Neuronal stem cell (in vitro differentiated cells): ENCODE data around the gene ACTC1.
"Not testable (repeated sequence)": the region's sequence is repeated elsewhere in the genome, so short reads cannot be mapped to it uniquely, and the experiment has no call there.

Source experiments
- DNase-seq: peaks from one replicate; pipeline ENCODE4 v3.0.0-alpha.2; 2013; ENCODE audit warnings: low spot score
- H2AFZ ChIP-seq: one replicate; pipeline ENCODE4 v1.6.1; 2013; ENCODE audit warnings: mild to moderate bottlenecking, low read length, inconsistent platforms
- H2AK5ac ChIP-seq: 2 replicates; pipeline ENCODE4 v1.6.1; 2013; ENCODE audit warnings: low read depth, mild to moderate bottlenecking, inconsistent platforms, low read length, moderate library complexity, mixed read lengths
- H2BK120ac ChIP-seq: 2 replicates; pipeline ENCODE4 v1.6.1; 2013; ENCODE audit warnings: low read depth, mild to moderate bottlenecking, inconsistent platforms, low read length, moderate library complexity, mixed read lengths
- H2BK12ac ChIP-seq: one replicate; pipeline ENCODE4 v1.6.1; 2013; ENCODE audit warnings: low read length, inconsistent platforms
- H2BK15ac ChIP-seq: 2 replicates; pipeline ENCODE4 v1.6.1; 2013; ENCODE audit warnings: mild to moderate bottlenecking, low read length, inconsistent platforms, mixed read lengths
- H2BK5ac ChIP-seq: one replicate; pipeline ENCODE4 v1.6.1; 2013; ENCODE audit warnings: inconsistent platforms, mild to moderate bottlenecking, low read length, moderate library complexity
- H3K14ac ChIP-seq: one replicate; pipeline ENCODE4 v1.6.1; 2013; ENCODE audit warnings: low read length, inconsistent platforms
- H3K18ac ChIP-seq: 2 replicates; pipeline ENCODE4 v1.6.1; 2013; ENCODE audit warnings: low read length, inconsistent platforms
- H3K23ac ChIP-seq: 2 replicates; pipeline ENCODE4 v1.6.1; 2013; ENCODE audit warnings: low read depth, mild to moderate bottlenecking, mixed read lengths, low read length, inconsistent platforms; ENCODE audit not compliant: poor library complexity
- H3K27ac ChIP-seq: replicated peaks from 3 replicates; pipeline ENCODE4 v1.5.1; 2013; ENCODE audit warnings: low read length, inconsistent platforms
- H3K27me3 ChIP-seq, 3 experiments: 2 replicates each; pipeline ENCODE4 v1.6.1; 2013; ENCODE audit warnings: low read length in 3 of 3, mild to moderate bottlenecking in 2 of 3, inconsistent platforms in 1 of 3, low read depth in 1 of 3, mixed read lengths in 1 of 3, moderate library complexity in 1 of 3; ENCODE audit not compliant: control insufficient read depth in 3 of 3, insufficient read depth in 3 of 3
- H3K36me3 ChIP-seq, 2 donors: replicated peaks in 1 of 2; 2 replicates each; pipeline ENCODE4 v1.6.1; 2013; ENCODE audit warnings: low read length in 2 of 2; ENCODE audit not compliant: control insufficient read depth in 2 of 2, insufficient read depth in 2 of 2
- H3K4ac ChIP-seq: 2 replicates; pipeline ENCODE4 v1.6.1; 2013; ENCODE audit warnings: inconsistent platforms, mild to moderate bottlenecking, low read length, moderate library complexity
- H3K4me1 ChIP-seq, 2 donors: 1 replicate in 1 of 2; 2 replicates in 1 of 2; pipeline ENCODE4 v1.6.1; 2013; ENCODE audit warnings: low read length in 2 of 2, low read depth in 1 of 2; ENCODE audit not compliant: control insufficient read depth in 2 of 2, insufficient read depth in 1 of 2
- H3K4me2 ChIP-seq: one replicate; pipeline ENCODE4 v1.6.1; 2013; ENCODE audit warnings: mild to moderate bottlenecking, low read length, inconsistent platforms; ENCODE audit not compliant: insufficient read depth, poor library complexity, severe bottlenecking
- H3K4me3 ChIP-seq, 2 donors: 2 replicates each; pipeline ENCODE4 v1.5.1; 2013; ENCODE audit warnings: low read length in 2 of 2, mild to moderate bottlenecking in 2 of 2, inconsistent platforms in 1 of 2, moderate library complexity in 1 of 2
- H3K79me1 ChIP-seq: one replicate; pipeline ENCODE4 v1.6.1; 2013; ENCODE audit warnings: low read depth, mild to moderate bottlenecking, inconsistent platforms, low read length, moderate library complexity
- H3K9ac ChIP-seq: one replicate; pipeline ENCODE4 v1.6.1; 2013; ENCODE audit warnings: mild to moderate bottlenecking, low read depth, low read length, inconsistent platforms; ENCODE audit not compliant: poor library complexity
- H3K9me3 ChIP-seq, 2 donors: replicated peaks in 1 of 2; 2 replicates each; pipeline versions ENCODE3 to v1.6.1; 2013; ENCODE audit warnings: low read length in 2 of 2, mild to moderate bottlenecking in 2 of 2, inconsistent platforms in 1 of 2, low read depth in 1 of 2, mixed read lengths in 1 of 2, moderate library complexity in 1 of 2; ENCODE audit not compliant: control insufficient read depth in 2 of 2, insufficient read depth in 1 of 2
- H4K8ac ChIP-seq: one replicate; pipeline ENCODE4 v1.6.1; 2013; ENCODE audit warnings: low read depth, mild to moderate bottlenecking, inconsistent platforms, low read length, moderate library complexity
- H4K91ac ChIP-seq: one replicate; pipeline ENCODE4 v1.6.1; 2013; ENCODE audit warnings: low read length, low read depth, mild to moderate bottlenecking, inconsistent platforms; ENCODE audit not compliant: poor library complexity
- WGBS, 2 donors: extraction: QIAGEN DNeasy Blood & Tissue Kit; methylation state at CpG; one replicate each; pipeline ENCODE4 v1.1.7; 2013; ENCODE audit warnings: missing lambda C conversion rate in 2 of 2, mixed read lengths in 1 of 2; ENCODE audit not compliant: insufficient read length in 2 of 2, insufficient replicate concordance in 1 of 2; ENCODE audit errors: extremely low coverage in 2 of 2; 5-methylcytosine and 5-hydroxymethylcytosine counted together

Gene ACTC1

DNA sequence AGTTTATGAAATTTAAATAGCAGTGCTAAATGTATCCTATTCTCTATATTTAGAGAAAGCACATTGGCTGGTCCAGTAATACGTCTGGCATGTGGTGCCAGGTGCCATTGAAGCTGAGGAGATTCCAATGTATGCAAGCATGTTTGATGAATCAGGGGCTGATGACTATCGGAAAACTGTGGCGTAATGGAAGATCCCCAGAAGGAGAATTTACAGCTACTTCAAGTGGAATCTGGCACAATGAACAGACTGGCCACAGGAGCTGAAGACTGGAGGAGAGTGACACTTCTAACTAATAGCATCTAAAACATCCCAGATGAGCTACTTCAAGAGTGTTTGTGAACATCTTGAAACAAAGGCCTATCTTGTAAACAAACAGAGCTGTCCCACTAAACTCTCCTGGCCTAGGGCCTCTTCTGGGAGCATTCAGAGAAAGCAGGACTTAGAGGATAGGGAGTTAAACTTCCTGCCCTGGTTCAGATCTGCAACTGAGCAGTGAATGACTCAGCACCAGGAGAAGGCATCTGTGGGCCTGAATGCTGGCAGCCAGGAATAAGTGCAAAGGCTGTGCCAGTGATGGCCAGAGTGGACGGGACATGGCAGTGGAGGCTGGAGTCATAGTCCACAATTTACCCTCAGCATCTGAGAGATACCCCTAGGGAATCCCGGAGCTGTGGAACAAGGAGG, 15.2 kb upstream of the ACTC1 start:
- Histone ChIP-seq H3K4me1 (no peaks in the 10 kb centered on the region), H2BK12ac (no peak overlapping the region), H2BK5ac (no peak overlapping the region), H4K91ac (no peak overlapping the region), H4K8ac (no peak overlapping the region), H3K9me3 (peaks cover 0 to 2% of the 10 kb centered on the region in 2 donors), H2AK5ac (no peak overlapping the region), H3K27me3 (peaks cover 0 to 7% (median 0%) of the 10 kb centered on the region in 3 experiments), H3K23ac (no peak overlapping the region), H3K36me3 (no peaks in the 10 kb centered on the region), H3K9ac (no peak overlapping the region), H3K27ac (no peak overlapping the region), H2AFZ (no peak overlapping the region), H3K4me3 (no peak overlapping the region), H3K4ac (no peak overlapping the region), H3K18ac (no peak overlapping the region), H3K79me1 (no peaks in the 10 kb centered on the region), H3K4me2 (no peak overlapping the region), H3K14ac (no peak overlapping the region), H2BK120ac (no peak overlapping the region), H2BK15ac (no peak overlapping the region)
- no CpG with 5 or more reads among the region's 5 CpGs for WGBS, 2 donors
- no peak for DNase-seq

- Histone ChIP-seq H3K79me1 (no peaks in the 10 kb centered on the region), H3K4ac (no peak overlapping the region), H3K27ac (no peak overlapping the region), H3K36me3 (no peaks in the 10 kb centered on the region), H3K4me2 (no peak overlapping the region), H3K23ac (no peak overlapping the region), H3K18ac (no peak overlapping the region), H3K9ac (no peak overlapping the region), H4K91ac (no peak overlapping the region), H2AFZ (no peak overlapping the region), H3K4me3 (no peak overlapping the region), H3K4me1 (no peaks in the 10 kb centered on the region), H2AK5ac (no peak overlapping the region), H3K14ac (no peak overlapping the region), H2BK120ac (no peak overlapping the region), H2BK12ac (no peak overlapping the region), H2BK15ac (no peak overlapping the region), H2BK5ac (no peak overlapping the region), H4K8ac (no peak overlapping the region), H3K27me3 (peaks cover 0 to 13% (median 0%) of the 10 kb centered on the region in 3 experiments), H3K9me3 (peaks cover 0 to 2% of the 10 kb centered on the region in 2 donors)
- no CpG with 5 or more reads among the region's 3 CpGs for WGBS, 2 donors
- no peak for DNase-seq
These were observed 13.8 kb upstream of the ACTC1 start for GRCh38 chr15:34809186-34809585.

GRCh38 chr15:34808016-34808415, 12.7 kb upstream of the ACTC1 start:
- WGBS, 2 donors = no CpG with 5 or more reads among the region's 3 CpGs
- H3K4me3 ChIP-seq = no peak overlapping the region
- H3K36me3 ChIP-seq = no peaks in the 10 kb centered on the region
- H3K27me3 ChIP-seq = peaks cover 0 to 15% (median 0%) of the 10 kb centered on the region in 3 experiments
- no peak overlapping the region for H2AK5ac ChIP-seq
- H2BK120ac ChIP-seq = no peak overlapping the region
- DNase-seq = no peak
- no peak overlapping the region for H3K18ac ChIP-seq
- H3K4me2 ChIP-seq = no peak overlapping the region
- H3K4ac ChIP-seq = no peak overlapping the region
- H3K79me1 ChIP-seq = no peaks in the 10 kb centered on the region
- no peak overlapping the region for H3K23ac ChIP-seq
- H2BK15ac ChIP-seq = no peak overlapping the region
- peaks cover 0 to 2% of the 10 kb centered on the region in 2 donors for H3K9me3 ChIP-seq
- H3K14ac ChIP-seq = no peak overlapping the region
- no peak overlapping the region for H2BK12ac ChIP-seq
- H2BK5ac ChIP-seq = no peak overlapping the region
- H2AFZ ChIP-seq = no peak overlapping the region
- H4K8ac ChIP-seq = no peak overlapping the region
- no peak overlapping the region for H3K27ac ChIP-seq
- H3K4me1 ChIP-seq = no peaks in the 10 kb centered on the region
- no peak overlapping the region for H3K9ac ChIP-seq
- no peak overlapping the region for H4K91ac ChIP-seq

GRCh38 chr15:34807241-34807640, 11.9 kb upstream of the ACTC1 start:
- H3K18ac ChIP-seq, H2AK5ac ChIP-seq, H3K27ac ChIP-seq, H3K9ac ChIP-seq, H3K23ac ChIP-seq, H3K4me1 ChIP-seq, H3K4me3 ChIP-seq, H2AFZ ChIP-seq, H2BK12ac ChIP-seq, H4K8ac ChIP-seq, H3K79me1 ChIP-seq, H3K4ac ChIP-seq, H3K9me3 ChIP-seq, H4K91ac ChIP-seq, H2BK5ac ChIP-seq, DNase-seq, H2BK120ac ChIP-seq, H3K14ac ChIP-seq, H2BK15ac ChIP-seq, H3K4me2 ChIP-seq, H3K36me3 ChIP-seq: not testable (repeated sequence)
- peaks cover 0 to 15% (median 0%) of the 10 kb centered on the region in 3 experiments for H3K27me3 ChIP-seq
- no CpG with 5 or more reads among the region's 8 CpGs for WGBS, 2 donors
